ENCODE data around the gene CRYAA. TPM values are rescaled to one million over a fixed set of nuclear protein-coding genes. Genes with fewer than 3 reads are reported as not detected.

The CRYAA gene
- total and polyA plus RNA-seq, 5 donors from 2014 or later, result not detected

DNA sequence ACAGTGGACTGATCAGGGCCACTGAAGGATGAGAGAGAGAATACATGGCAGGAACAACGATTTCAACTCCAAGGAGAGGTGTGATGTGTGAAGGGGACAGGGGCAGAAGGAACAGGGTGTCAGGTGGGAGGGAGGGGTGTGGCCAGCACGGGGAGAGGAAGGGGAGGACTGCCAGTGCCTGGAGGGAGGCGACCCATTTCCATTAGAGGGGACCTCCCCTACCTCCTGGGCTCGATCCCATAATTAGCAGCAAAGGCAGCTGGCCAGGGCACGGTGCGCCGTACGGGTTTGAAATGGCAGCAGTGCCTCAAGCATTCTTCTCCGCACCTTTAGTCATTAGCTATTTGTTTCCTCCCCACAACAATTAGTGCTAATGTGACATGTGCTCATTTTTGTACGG lies 22.7 kb downstream of the CRYAA start:
- no peaks in the 10 kb centered on the region for H3K27me3 Mint-ChIP-seq
- H3K36me3 ChIP-seq (ENCODE audit: control insufficient read depth, insufficient read depth, low read length), result no peaks in the 10 kb centered on the region
- peaks cover 0 to 11% (median 3%) of the 10 kb centered on the region in 4 donors for H3K4me1 Mint-ChIP-seq
- H3K4me3 ChIP-seq (ENCODE audit: low read depth, low read length), result no peak overlapping the region
- ATAC-seq (ENCODE audit: low read depth in 2 of 2), result no peak
- no peaks in the 10 kb centered on the region for H3K4me1 ChIP-seq (ENCODE audit: control insufficient read depth, insufficient read depth, low read length, poor library complexity, severe bottlenecking)
- no peaks in the 10 kb centered on the region for H3K9me3 ChIP-seq (ENCODE audit: control insufficient read depth in 2 of 2, low read length in 2 of 2)
- H3K4me3 Mint-ChIP-seq, result no peak overlapping the region
- H3K9me3 Mint-ChIP-seq, result peaks cover 0 to 3% (median 0%) of the 10 kb centered on the region in 7 donors
- DNase-seq, result no peak
- no peak overlapping the region for H3K27ac ChIP-seq (ENCODE audit: insufficient read depth, low read length, poor library complexity, severe bottlenecking)
- H3K27me3 ChIP-seq (ENCODE audit: control insufficient read depth, insufficient read depth, low read length), result no peaks in the 10 kb centered on the region
- H3K27ac Mint-ChIP-seq, result no peak overlapping the region
- H3K36me3 Mint-ChIP-seq, result peaks cover 6% of the 10 kb centered on the region

DNA sequence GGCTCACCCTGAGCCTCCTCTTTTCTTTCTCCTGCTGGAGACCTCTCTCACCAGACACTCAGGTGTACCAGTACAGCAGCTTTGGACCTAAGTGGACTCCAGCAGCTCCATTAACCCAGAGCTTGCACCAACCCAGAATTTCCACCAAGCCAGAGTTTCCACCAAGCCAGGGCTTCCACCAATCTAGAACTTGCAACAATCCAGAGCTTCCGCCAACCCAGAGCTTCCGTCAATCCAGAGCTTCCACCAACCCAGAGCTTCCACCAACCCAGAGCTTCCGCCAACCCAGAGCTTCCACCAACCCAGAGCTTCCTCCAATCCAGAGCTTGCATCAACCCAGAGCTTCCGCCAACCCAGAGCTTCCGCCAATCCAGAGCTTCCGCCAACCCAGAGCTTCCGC lies 23.2 kb downstream of the CRYAA start:
- DNase-seq (no peak), ATAC-seq (ENCODE audit: low read depth in 2 of 2) (no peak)
- Histone ChIP-seq H3K4me3 (ENCODE audit: low read depth, low read length) (no peak overlapping the region), H3K27ac (ENCODE audit: insufficient read depth, low read length, poor library complexity, severe bottlenecking) (no peak overlapping the region), H3K9me3 (ENCODE audit: control insufficient read depth in 2 of 2, low read length in 2 of 2) (no peaks in the 10 kb centered on the region), H3K36me3 (ENCODE audit: control insufficient read depth, insufficient read depth, low read length) (no peaks in the 10 kb centered on the region), H3K4me1 (ENCODE audit: control insufficient read depth, insufficient read depth, low read length, poor library complexity, severe bottlenecking) (no peaks in the 10 kb centered on the region), H3K27me3 (ENCODE audit: control insufficient read depth, insufficient read depth, low read length) (no peaks in the 10 kb centered on the region)
- Mint-ChIP-seq H3K4me3 (no peak overlapping the region), H3K36me3 (peaks cover 6% of the 10 kb centered on the region), H3K4me1 (peaks cover 0 to 14% (median 4%) of the 10 kb centered on the region in 4 donors), H3K9me3 (peaks cover 0 to 3% (median 0%) of the 10 kb centered on the region in 7 donors), H3K27me3 (no peaks in the 10 kb centered on the region), H3K27ac (no peak overlapping the region)

GRCh38 chr21:43192501-43193081 lies 23.8 kb downstream of the CRYAA start:
- no peak overlapping the region for H3K27ac ChIP-seq (ENCODE audit: insufficient read depth, low read length, poor library complexity, severe bottlenecking)
- H3K4me1 Mint-ChIP-seq, result peaks cover 0 to 19% (median 9%) of the 10 kb centered on the region in 4 donors
- no peaks in the 10 kb centered on the region for H3K27me3 ChIP-seq (ENCODE audit: control insufficient read depth, insufficient read depth, low read length)
- H3K4me3 Mint-ChIP-seq, result no peak overlapping the region
- peak overlapping the region in 1 of 3 donors; percentile 79 for H3K27ac Mint-ChIP-seq
- ATAC-seq (ENCODE audit: low read depth in 2 of 2) (no peak), DNase-seq (no peak)
- no peaks in the 10 kb centered on the region for H3K36me3 ChIP-seq (ENCODE audit: control insufficient read depth, insufficient read depth, low read length)
- H3K27me3 Mint-ChIP-seq, result no peaks in the 10 kb centered on the region
- H3K36me3 Mint-ChIP-seq, result peaks cover 6% of the 10 kb centered on the region
- peaks cover 0 to 7% (median 0%) of the 10 kb centered on the region in 7 donors for H3K9me3 Mint-ChIP-seq
- H3K4me3 ChIP-seq (ENCODE audit: low read depth, low read length), result no peak overlapping the region
- no peaks in the 10 kb centered on the region for H3K9me3 ChIP-seq (ENCODE audit: control insufficient read depth in 2 of 2, low read length in 2 of 2)
- peaks cover 4% of the 10 kb centered on the region for H3K4me1 ChIP-seq (ENCODE audit: control insufficient read depth, insufficient read depth, low read length, poor library complexity, severe bottlenecking)

DNA sequence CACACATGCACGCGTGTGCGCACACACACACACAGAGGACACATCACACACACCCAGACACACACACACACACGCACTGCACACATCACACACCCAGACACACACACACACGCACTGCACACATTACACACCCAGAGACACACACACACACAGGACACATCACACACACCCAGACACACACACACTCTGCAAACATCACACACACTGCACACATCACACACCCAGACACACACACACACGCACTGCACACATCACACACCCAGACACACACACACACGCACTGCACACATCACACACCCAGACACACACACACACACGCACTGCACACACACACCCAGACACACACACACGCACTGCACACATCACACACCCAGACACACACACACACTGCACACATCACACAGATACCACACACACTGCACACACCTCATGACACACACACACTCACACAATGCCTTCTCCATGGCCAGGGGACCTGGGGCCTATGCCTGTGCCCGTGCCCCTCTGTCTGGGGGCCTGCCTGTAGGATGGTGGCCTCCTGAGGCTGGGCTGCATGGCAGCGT lies 24.4 kb downstream of the CRYAA start:
- peaks cover 0 to 16% (median 10%) of the 10 kb centered on the region in 4 donors for H3K4me1 Mint-ChIP-seq
- Histone ChIP-seq H3K36me3 (ENCODE audit: control insufficient read depth, insufficient read depth, low read length) (no peaks in the 10 kb centered on the region), H3K4me3 (ENCODE audit: low read depth, low read length) (no peak overlapping the region), H3K4me1 (ENCODE audit: control insufficient read depth, insufficient read depth, low read length, poor library complexity, severe bottlenecking) (peaks cover 4% of the 10 kb centered on the region), H3K27me3 (ENCODE audit: control insufficient read depth, insufficient read depth, low read length) (no peaks in the 10 kb centered on the region), H3K27ac (ENCODE audit: insufficient read depth, low read length, poor library complexity, severe bottlenecking) (no peak overlapping the region), H3K9me3 (ENCODE audit: control insufficient read depth in 2 of 2, low read length in 2 of 2) (peaks cover 1% of the 10 kb centered on the region in 2 experiments)
- peaks cover 0 to 9% (median 1%) of the 10 kb centered on the region in 7 donors for H3K9me3 Mint-ChIP-seq
- no peak overlapping the region for H3K27ac Mint-ChIP-seq
- ATAC-seq (ENCODE audit: low read depth in 2 of 2) (no peak), DNase-seq (no peak)
- H3K36me3 Mint-ChIP-seq, result peaks cover 7% of the 10 kb centered on the region
- no peak overlapping the region for H3K4me3 Mint-ChIP-seq
- no peaks in the 10 kb centered on the region for H3K27me3 Mint-ChIP-seq

DNA sequence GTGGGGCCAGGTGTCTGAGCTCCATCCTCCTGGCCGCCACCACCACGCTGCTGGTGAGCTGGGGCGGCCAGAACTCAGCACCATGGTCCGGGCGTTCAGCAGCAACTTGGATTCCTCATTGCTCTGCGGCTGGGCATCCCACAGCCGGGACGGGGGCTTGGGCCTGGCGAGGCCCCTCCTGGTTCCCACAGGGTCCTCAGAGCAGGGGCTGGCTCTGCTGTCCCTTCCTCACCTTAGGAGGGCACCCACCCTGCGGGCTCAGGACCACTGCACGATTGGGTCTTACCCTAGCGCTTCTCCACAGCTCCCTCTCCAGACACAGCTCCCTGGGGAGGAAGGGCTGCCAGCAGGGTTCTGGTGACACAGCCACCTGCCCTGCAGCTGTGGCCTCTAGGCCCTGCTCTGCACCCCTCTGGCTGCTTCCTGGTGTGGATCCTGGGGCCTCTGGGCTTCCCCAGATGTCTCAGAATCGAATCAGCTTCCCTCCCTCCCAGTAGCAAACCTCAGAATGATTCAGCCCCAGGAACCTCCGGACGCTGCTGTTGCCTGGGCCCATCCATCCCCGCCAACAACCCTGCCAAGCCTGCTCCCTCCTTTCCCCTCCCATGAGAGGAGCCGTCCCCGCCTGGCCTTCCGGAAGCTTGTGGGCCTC lies 25.0 kb downstream of the CRYAA start:
- H3K27ac ChIP-seq (ENCODE audit: insufficient read depth, low read length, poor library complexity, severe bottlenecking), result no peak overlapping the region
- no peak overlapping the region for H3K4me3 Mint-ChIP-seq
- no peak overlapping the region for H3K4me3 ChIP-seq (ENCODE audit: low read depth, low read length)
- peaks cover 0 to 17% (median 9%) of the 10 kb centered on the region in 4 donors for H3K4me1 Mint-ChIP-seq
- no peaks in the 10 kb centered on the region for H3K36me3 ChIP-seq (ENCODE audit: control insufficient read depth, insufficient read depth, low read length)
- peaks cover 12% of the 10 kb centered on the region for H3K36me3 Mint-ChIP-seq
- ATAC-seq (ENCODE audit: low read depth in 2 of 2), result peak in 1 of 2 donors; percentile 22
- peak overlapping the region in 1 of 3 donors; percentile 88 for H3K27ac Mint-ChIP-seq
- H3K4me1 ChIP-seq (ENCODE audit: control insufficient read depth, insufficient read depth, low read length, poor library complexity, severe bottlenecking), result peaks cover 4% of the 10 kb centered on the region
- H3K27me3 Mint-ChIP-seq, result peaks cover 5% of the 10 kb centered on the region
- no peaks in the 10 kb centered on the region for H3K27me3 ChIP-seq (ENCODE audit: control insufficient read depth, insufficient read depth, low read length)
- DNase-seq, result no peak
- H3K9me3 Mint-ChIP-seq, result peaks cover 0 to 14% (median 7%) of the 10 kb centered on the region in 7 donors
- H3K9me3 ChIP-seq (ENCODE audit: control insufficient read depth in 2 of 2, low read length in 2 of 2), result peaks cover 5 to 7% of the 10 kb centered on the region in 2 experiments

DNA sequence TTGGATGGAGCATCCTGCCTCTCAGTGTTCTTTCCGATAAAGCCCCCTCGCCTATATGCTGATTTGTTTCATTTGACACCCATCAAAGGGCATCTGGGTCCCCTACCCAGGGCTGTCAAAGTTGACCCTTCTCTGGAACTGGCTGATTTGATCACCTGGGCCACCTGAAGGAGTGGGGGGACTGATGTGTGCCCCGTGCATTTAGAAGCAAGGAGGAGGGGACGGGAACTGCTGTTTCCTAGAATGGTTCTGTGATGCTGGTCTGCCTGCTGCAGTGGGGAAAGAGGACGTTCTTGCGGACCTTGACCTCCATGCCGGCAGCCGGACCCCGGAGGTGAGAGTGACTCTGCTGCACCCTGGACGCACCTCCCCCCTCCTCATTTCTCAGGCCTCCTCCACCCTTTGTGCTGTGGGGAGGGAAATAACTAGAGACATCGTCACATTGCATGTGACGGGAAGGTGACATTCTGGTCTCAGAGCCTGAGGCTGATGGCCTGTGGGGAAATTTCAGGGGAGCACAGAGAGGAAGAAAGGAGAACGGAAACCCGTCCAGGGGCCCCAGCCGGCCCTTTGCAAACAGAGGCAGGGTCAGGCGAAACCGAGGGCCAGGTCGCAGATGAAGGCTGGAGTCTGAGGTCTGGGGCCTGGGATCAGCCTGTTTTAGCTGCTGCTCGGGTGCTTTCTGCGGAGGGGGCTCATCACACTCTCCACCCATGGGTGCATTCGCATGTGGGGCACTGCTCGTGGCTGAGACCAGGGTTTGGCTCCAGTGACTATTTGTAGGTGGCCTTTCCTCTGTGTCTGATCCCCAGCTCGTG lies 25.7 kb downstream of the CRYAA start:
- Mint-ChIP-seq H3K36me3 (peaks cover 12% of the 10 kb centered on the region), H3K27me3 (peaks cover 6% of the 10 kb centered on the region), H3K9me3 (peaks cover 0 to 17% (median 7%) of the 10 kb centered on the region in 7 donors), H3K4me3 (no peak overlapping the region), H3K4me1 (peaks cover 0 to 15% (median 9%) of the 10 kb centered on the region in 4 donors), H3K27ac (peak overlapping the region in 1 of 3 donors; percentile 88)
- ATAC-seq (ENCODE audit: low read depth in 2 of 2), result no peak
- no peak for DNase-seq
- Histone ChIP-seq H3K4me1 (ENCODE audit: control insufficient read depth, insufficient read depth, low read length, poor library complexity, severe bottlenecking) (peaks cover 4% of the 10 kb centered on the region), H3K9me3 (ENCODE audit: control insufficient read depth in 2 of 2, low read length in 2 of 2) (peaks cover 5 to 8% of the 10 kb centered on the region in 2 experiments), H3K4me3 (ENCODE audit: low read depth, low read length) (no peak overlapping the region), H3K27me3 (ENCODE audit: control insufficient read depth, insufficient read depth, low read length) (no peaks in the 10 kb centered on the region), H3K27ac (ENCODE audit: insufficient read depth, low read length, poor library complexity, severe bottlenecking) (no peak overlapping the region), H3K36me3 (ENCODE audit: control insufficient read depth, insufficient read depth, low read length) (no peaks in the 10 kb centered on the region)

GRCh38 chr21:43195121-43196021 lies 26.6 kb downstream of the CRYAA start:
- ATAC-seq (ENCODE audit: low read depth in 2 of 2) (no peak), DNase-seq (no peak)
- no peak overlapping the region for H3K4me3 Mint-ChIP-seq
- H3K27me3 Mint-ChIP-seq, result peaks cover 6% of the 10 kb centered on the region
- Histone ChIP-seq H3K36me3 (ENCODE audit: control insufficient read depth, insufficient read depth, low read length) (no peaks in the 10 kb centered on the region), H3K9me3 (ENCODE audit: control insufficient read depth in 2 of 2, low read length in 2 of 2) (peaks cover 5 to 12% of the 10 kb centered on the region in 2 experiments), H3K27me3 (ENCODE audit: control insufficient read depth, insufficient read depth, low read length) (no peaks in the 10 kb centered on the region), H3K4me1 (ENCODE audit: control insufficient read depth, insufficient read depth, low read length, poor library complexity, severe bottlenecking) (peaks cover 4% of the 10 kb centered on the region), H3K4me3 (ENCODE audit: low read depth, low read length) (no peak overlapping the region), H3K27ac (ENCODE audit: insufficient read depth, low read length, poor library complexity, severe bottlenecking) (no peak overlapping the region)
- peak overlapping the region in 1 of 3 donors; percentile 27 for H3K27ac Mint-ChIP-seq
- H3K36me3 Mint-ChIP-seq, result peaks cover 12% of the 10 kb centered on the region
- peaks cover 0 to 17% (median 11%) of the 10 kb centered on the region in 7 donors for H3K9me3 Mint-ChIP-seq
- H3K4me1 Mint-ChIP-seq, result peaks cover 0 to 15% (median 9%) of the 10 kb centered on the region in 4 donors
